GM12878 (cell line): ENCODE data around the gene SCRN1. TPM values are rescaled to one million over a fixed set of nuclear protein-coding genes. Genes with fewer than 3 reads are reported as not detected.

Source experiments
- ATAC-seq: fragments of 200-7000 bp; cut with Tn5 transposase; 3 replicates; pipeline ENCODE4 v1.9.1; 2020; ENCODE audit warnings: mild to moderate bottlenecking, moderate library complexity
- BruUV-seq: library from RNA; stranded (reverse); fragments of 400-500 nt; replicated peaks from 2 replicates; lab custom pipeline; 2021; lab: Mats Ljungman, UMichigan
- CTCF ChIA-PET: fragments of 300-600 bp; sonication (Branson Sonifier 250); formaldehyde crosslinking; extraction: SDS; loops from one replicate; lab custom pipeline; 2021; ENCODE audit warnings: inconsistent platforms; lab: Yijun Ruan, JAX
- POLR2A ChIA-PET: fragments of 350-600 bp; formaldehyde crosslinking; extraction: SDS; loops from one replicate; lab custom pipeline; 2021; ENCODE audit warnings: inconsistent platforms; lab: Charles Lee
- RAD21 ChIA-PET: fragments of 300-600 bp; sonication (Branson Sonifier 250); formaldehyde crosslinking; loops from one replicate; lab custom pipeline; 2023; ENCODE audit warnings: antibody characterized with exemption; ENCODE audit not compliant: unreplicated experiment; lab: Charles Lee
- SMC1A ChIA-PET: fragments of 300-600 bp; sonication (Branson Sonifier 250); formaldehyde crosslinking; loops from one replicate; lab custom pipeline; 2023; ENCODE audit not compliant: unreplicated experiment, uncharacterized antibody; lab: Charles Lee
- DNase-seq: peaks from one replicate; pipeline ENCODE4 v3.0.0-alpha.2; 2011; ENCODE audit warnings: low read depth, low spot score
- FAIRE-seq: peaks from 3 replicates; lab custom pipeline; 2011; peaks lifted over from hg19 to GRCh38; lab: Jason Lieb, UNC
- H2AFZ ChIP-seq: 2 replicates; pipeline ENCODE4 v1.6.0; 2011; ENCODE audit warnings: low read depth, low read length, control low read depth; ENCODE audit not compliant: control insufficient read depth
- H3K27ac ChIP-seq: 2 replicates; pipeline ENCODE4 v1.5.1; 2011; ENCODE audit warnings: control low read depth; ENCODE audit not compliant: control insufficient read depth, insufficient read depth
- H3K27me3 ChIP-seq, 2 experiments: replicated peaks in 1 of 2; 2 replicates each; pipeline versions ENCODE4 v1.6.0 to v1.6.1; 2011; ENCODE audit warnings: low read length in 1 of 2; ENCODE audit not compliant: control insufficient read depth in 2 of 2, insufficient read depth in 2 of 2
- H3K36me3 ChIP-seq, 2 experiments: 2 replicates each; pipeline ENCODE4 v1.5.1; 2011; ENCODE audit warnings: low read length in 1 of 2; ENCODE audit not compliant: control insufficient read depth in 2 of 2, insufficient read depth in 2 of 2
- H3K4me1 ChIP-seq: 2 replicates; pipeline ENCODE4 v1.6.1; 2011; ENCODE audit warnings: mild to moderate bottlenecking, low read length, moderate library complexity, mixed read lengths; ENCODE audit not compliant: control insufficient read depth, insufficient read depth
- H3K4me2 ChIP-seq: 2 replicates; pipeline ENCODE4 v1.6.0; 2011; ENCODE audit warnings: control low read depth; ENCODE audit not compliant: control insufficient read depth, insufficient read depth
- H3K4me3 ChIP-seq: fragments of 200-600 bp; sonication (generic); 2 replicates; pipeline ENCODE4 v1.5.1; 2016
- H3K79me2 ChIP-seq: 2 replicates; pipeline ENCODE4 v1.6.0; 2011; ENCODE audit warnings: low read length; ENCODE audit not compliant: control insufficient read depth, insufficient read depth
- H3K9ac ChIP-seq: 2 replicates; pipeline ENCODE4 v1.8.0; 2011; ENCODE audit warnings: low read length, control low read depth, mixed read lengths; ENCODE audit not compliant: control insufficient read depth, insufficient read depth
- H3K9me3 ChIP-seq: replicated peaks from 3 replicates; pipeline ENCODE4 v1.5.1; 2011; ENCODE audit warnings: mild to moderate bottlenecking, low read length; ENCODE audit not compliant: control insufficient read depth, insufficient read depth
- H4K20me1 ChIP-seq: 2 replicates; pipeline ENCODE4 v1.6.0; 2011; ENCODE audit not compliant: control insufficient read depth, insufficient read depth
- CBX3 ChIP-seq: fragments of 200-600 bp; sonication (generic); IDR thresholded peaks from 2 replicates; pipeline ENCODE4 v1.6.1; 2016; ENCODE audit warnings: low read depth, borderline replicate concordance
- POLR2A ChIP-seq: IDR thresholded peaks from 2 replicates; pipeline ENCODE4 v1.6.1; 2011; ENCODE audit warnings: low read depth, mild to moderate bottlenecking, low read length
- POLR2AphosphoS2 ChIP-seq: IDR thresholded peaks from 2 replicates; pipeline ENCODE4 v1.6.1; 2011; ENCODE audit warnings: low read depth, mild to moderate bottlenecking, low read length, improper control_type of control experiment, moderate library complexity
- PRDM15 ChIP-seq: fragments of 450-650 bp; formaldehyde crosslinking; IDR thresholded peaks from 2 replicates; pipeline ENCODE4 v1.4.0; 2020; ENCODE audit warnings: mild to moderate bottlenecking, moderate library complexity
- YBX1 ChIP-seq: fragments of 450-650 bp; IDR thresholded peaks from 2 replicates; pipeline ENCODE4 v1.6.1; 2016; ENCODE audit warnings: antibody characterized with exemption
- ZNF24 ChIP-seq: fragments of 450-650 bp; IDR thresholded peaks from 2 replicates; pipeline ENCODE4 v1.6.1; 2017; ENCODE audit warnings: antibody characterized with exemption, mild to moderate bottlenecking
- WGBS: methylation state at CpG from one replicate; pipeline ENCODE4 v1.1.6; 2016; ENCODE audit warnings: low lambda C conversion rate; ENCODE audit not compliant: insufficient replicate concordance, insufficient coverage; ENCODE audit errors: missing lambda C conversion rate; 5-methylcytosine and 5-hydroxymethylcytosine counted together
- in situ Hi-C: fragments of 300-500 bp; cut with MboI; formaldehyde crosslinking; loops from 9 replicates; pipeline ENCODE4 v1.14.3; 2018; ENCODE audit warnings: mixed read lengths
- intact Hi-C: fragments of 100-400 bp; cut with micrococcal nuclease; formaldehyde crosslinking; loops from one replicate; pipeline ENCODE4 v1.14.2; 2022; ENCODE audit not compliant: unreplicated experiment
- polyA plus RNA-seq, 11 experiments: library from polyadenylated mRNA; depleted of rRNA in 4 of 11; unstranded in 6 of 11; stranded (reverse) in 5 of 11; fragments of >200 nt; fragmentation: Nextera tagmentation in 4 of 11; fragmentation: Illumina TruSeq in 1 of 11; extraction: Ambion mirVana in 4 of 11; extraction: Trizol in 1 of 11; gene quantifications; 1 replicate in 1 of 11; 2 replicates in 10 of 11; pipeline versions ENCODE4 v1.2.1 to v1.2.3, GENCODE V29; 2011 to 2016; ENCODE audit warnings: inconsistent platforms in 2 of 11, missing spikeins in 2 of 11, low read depth in 1 of 11
- total RNA-seq, 4 experiments: library from RNA; depleted of rRNA in 3 of 4; stranded (reverse); fragments of >200 nt in 3 of 4; fragmentation: Illumina TruSeq in 1 of 4; extraction: Trizol in 1 of 4; gene quantifications; 2 replicates each; pipeline versions ENCODE4 v1.2.1 to v1.2.3, GENCODE V29; 2013 to 2021
- TF ChIP-seq, protein P1 (sequence below): IDR thresholded peaks from 2 replicates; pipeline ENCODE4 v1.6.1; 2011; ENCODE audit warnings: low read depth, low read length, improper control_type of control experiment, borderline replicate concordance
- TF ChIP-seq, protein P2 (sequence below): IDR thresholded peaks from 2 replicates; pipeline ENCODE4 v1.6.1; 2012; ENCODE audit warnings: low read depth, low read length, improper control_type of control experiment

SCRN1 gene
- total and polyA plus RNA-seq, 10 of the 15 experiments (the other 5 are each of a cell fraction or from before 2014, with no cell fraction given): 11.1 to 67.6 (median 41.7) TPM

- H3K27me3 ChIP-seq: no peaks in the 10 kb centered on the region
- no peak overlapping the region for H3K4me3 ChIP-seq
- no peak overlapping the region for H3K4me2 ChIP-seq
- H4K20me1 ChIP-seq: no peaks in the 10 kb centered on the region
- 94% methylated on average over 4 of the region's 4 CpGs for WGBS
- H3K27ac ChIP-seq: no peak overlapping the region
- ATAC-seq: no peak
- TF ChIP-seq ZNF24: no peak
- no peak for TF ChIP-seq POLR2AphosphoS2
- no peak for TF ChIP-seq PRDM15 (CRISPR knock-in tag)
- no peak for TF ChIP-seq YBX1
- TF ChIP-seq, protein P1, sequence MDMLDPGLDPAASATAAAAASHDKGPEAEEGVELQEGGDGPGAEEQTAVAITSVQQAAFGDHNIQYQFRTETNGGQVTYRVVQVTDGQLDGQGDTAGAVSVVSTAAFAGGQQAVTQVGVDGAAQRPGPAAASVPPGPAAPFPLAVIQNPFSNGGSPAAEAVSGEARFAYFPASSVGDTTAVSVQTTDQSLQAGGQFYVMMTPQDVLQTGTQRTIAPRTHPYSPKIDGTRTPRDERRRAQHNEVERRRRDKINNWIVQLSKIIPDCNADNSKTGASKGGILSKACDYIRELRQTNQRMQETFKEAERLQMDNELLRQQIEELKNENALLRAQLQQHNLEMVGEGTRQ: no peak
- TF ChIP-seq, protein P2, sequence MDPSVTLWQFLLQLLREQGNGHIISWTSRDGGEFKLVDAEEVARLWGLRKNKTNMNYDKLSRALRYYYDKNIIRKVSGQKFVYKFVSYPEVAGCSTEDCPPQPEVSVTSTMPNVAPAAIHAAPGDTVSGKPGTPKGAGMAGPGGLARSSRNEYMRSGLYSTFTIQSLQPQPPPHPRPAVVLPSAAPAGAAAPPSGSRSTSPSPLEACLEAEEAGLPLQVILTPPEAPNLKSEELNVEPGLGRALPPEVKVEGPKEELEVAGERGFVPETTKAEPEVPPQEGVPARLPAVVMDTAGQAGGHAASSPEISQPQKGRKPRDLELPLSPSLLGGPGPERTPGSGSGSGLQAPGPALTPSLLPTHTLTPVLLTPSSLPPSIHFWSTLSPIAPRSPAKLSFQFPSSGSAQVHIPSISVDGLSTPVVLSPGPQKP: no peak
- no peak for TF ChIP-seq CBX3
- no peak for TF ChIP-seq POLR2A
- peaks cover 4% of the 10 kb centered on the region; the same call in 1 of the 2 replicates for H3K4me1 ChIP-seq
- intact Hi-C loops: no loop called here
- ChIA-PET RAD21 (interaction anchor here (1.2 kb wide), 1 partner anchor 68 kb away, joined by 3 read pairs; no protein-coding TSS in a partner anchor), POLR2A (interaction anchor here (0.5 to 0.7 kb wide), 3 partner anchors 10 to 151 kb away, joined by 3 to 7 read pairs (median 4); no protein-coding TSS in a partner anchor), SMC1A (interaction anchor here (0.6 to 1.7 kb wide), 4 partner anchors 9 to 37 kb away, joined by 3 to 5 read pairs (median 3); no protein-coding TSS in a partner anchor), CTCF (interaction anchor here (0.6 to 2.4 kb wide), 3 partner anchors 12 to 69 kb away, joined by 3 to 11 read pairs (median 3); no protein-coding TSS in a partner anchor)
- no peak for DNase-seq
- H3K79me2 ChIP-seq: peaks cover 22% of the 10 kb centered on the region
- FAIRE-seq: no peak
- H3K9me3 ChIP-seq: peaks cover 3% of the 10 kb centered on the region; the same call in 2 of the 3 replicates
- in situ Hi-C loops: no loop called here
- H3K36me3 ChIP-seq: no peaks in the 10 kb centered on the region
- no peak overlapping the region for H3K9ac ChIP-seq
- no peak overlapping the region for H2AFZ ChIP-seq
- BruUV-seq: no TSS peak
Observed at GRCh38 chr7:29993140-29993539, 3.5 kb upstream of the SCRN1 start.
